GM18511 (cell line): Measurements from ENCODE around the gene TAPBPL.
"Not testable (repeated sequence)": the region's sequence is repeated elsewhere in the genome, so short reads cannot be mapped to it uniquely, and the experiment has no call there.

Source experiments
- ATAC-seq: cut with Tn5 transposase; IDR thresholded peaks from one replicate; pipeline ENCODE4 v1.9.1; 2021; ENCODE audit warnings: mild to moderate bottlenecking, moderate library complexity; ENCODE audit not compliant: unreplicated experiment

TAPBPL gene

DNA sequence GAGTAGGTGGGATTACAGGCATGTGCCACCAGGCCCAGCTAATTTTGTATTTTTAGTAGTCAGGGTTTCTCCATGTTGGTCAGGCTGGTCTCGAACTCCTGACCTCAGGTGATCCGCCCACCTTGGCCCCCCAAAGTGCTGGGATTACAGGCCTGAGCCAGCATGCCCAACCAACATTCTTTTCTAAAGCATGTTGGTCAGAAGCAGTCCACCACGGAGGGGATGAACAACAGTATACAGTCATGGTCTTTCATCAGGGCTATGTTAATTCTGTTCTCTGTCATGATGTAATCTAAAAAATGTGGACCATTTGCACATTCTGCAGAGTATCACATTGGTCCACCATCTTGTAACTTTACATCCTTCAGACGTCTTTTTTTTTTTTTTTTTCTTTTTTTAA is 37.6 kb downstream of the TAPBPL start:
- no peak for ATAC-seq

DNA sequence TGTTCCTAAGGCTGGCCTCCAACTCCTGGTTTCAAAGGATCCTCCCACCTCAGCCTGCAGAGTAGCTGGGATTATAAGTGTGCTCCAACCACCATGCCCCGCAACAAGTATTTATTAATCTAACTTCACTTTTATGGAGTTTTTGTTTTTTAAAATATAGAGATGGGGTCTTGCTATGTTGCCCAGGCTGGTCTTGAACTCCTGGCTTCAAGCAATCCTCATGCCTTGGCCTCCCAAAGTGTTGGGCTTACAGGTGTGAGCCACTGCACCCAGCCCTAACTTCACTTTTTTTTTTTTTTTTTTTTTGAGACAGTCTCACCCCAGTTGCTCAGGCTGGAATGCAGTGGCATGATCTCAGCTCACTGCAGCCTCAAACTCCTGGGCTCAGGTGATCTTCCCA is 38.8 kb downstream of the TAPBPL start:
- ATAC-seq = not testable (repeated sequence)

DNA sequence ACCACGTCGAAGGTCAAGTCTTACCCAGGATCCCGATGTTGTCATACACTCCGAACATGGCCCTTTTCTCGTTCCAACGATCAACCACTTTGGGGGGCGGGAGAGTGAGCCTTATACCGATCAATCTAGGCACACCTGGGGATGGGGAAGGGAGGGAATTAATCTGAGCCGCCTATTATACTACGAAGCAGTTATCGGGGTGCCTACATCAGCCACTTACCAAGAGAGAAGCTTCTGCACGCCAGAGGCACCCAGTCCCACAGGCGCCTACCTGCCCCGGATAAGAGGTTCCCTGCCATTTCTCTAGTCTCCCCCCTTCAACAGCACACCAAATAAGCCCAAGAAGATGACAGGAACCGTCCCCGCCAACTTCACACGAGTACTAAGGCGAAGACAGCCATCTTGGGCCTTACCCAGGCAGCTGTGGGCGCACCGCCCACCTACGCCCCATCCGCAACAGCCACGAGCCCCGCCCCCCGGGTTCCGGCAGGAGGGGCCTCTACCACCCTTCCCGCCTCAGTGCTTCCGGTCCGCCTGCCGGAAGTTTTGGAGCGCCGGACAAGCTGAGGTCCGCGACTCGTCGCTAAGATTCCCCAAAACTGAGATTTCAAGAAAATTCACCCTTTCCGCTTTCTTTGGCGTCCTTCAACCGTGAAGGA is 41.1 kb downstream of the TAPBPL start, which contains the start of gene MRPL51:
MRPL51 (minus strand) TSS at position 425 of the 659 bp plus-strand sequence; CDS start at position 299, 126 bp downstream.
- peak; percentile 73 for ATAC-seq

DNA sequence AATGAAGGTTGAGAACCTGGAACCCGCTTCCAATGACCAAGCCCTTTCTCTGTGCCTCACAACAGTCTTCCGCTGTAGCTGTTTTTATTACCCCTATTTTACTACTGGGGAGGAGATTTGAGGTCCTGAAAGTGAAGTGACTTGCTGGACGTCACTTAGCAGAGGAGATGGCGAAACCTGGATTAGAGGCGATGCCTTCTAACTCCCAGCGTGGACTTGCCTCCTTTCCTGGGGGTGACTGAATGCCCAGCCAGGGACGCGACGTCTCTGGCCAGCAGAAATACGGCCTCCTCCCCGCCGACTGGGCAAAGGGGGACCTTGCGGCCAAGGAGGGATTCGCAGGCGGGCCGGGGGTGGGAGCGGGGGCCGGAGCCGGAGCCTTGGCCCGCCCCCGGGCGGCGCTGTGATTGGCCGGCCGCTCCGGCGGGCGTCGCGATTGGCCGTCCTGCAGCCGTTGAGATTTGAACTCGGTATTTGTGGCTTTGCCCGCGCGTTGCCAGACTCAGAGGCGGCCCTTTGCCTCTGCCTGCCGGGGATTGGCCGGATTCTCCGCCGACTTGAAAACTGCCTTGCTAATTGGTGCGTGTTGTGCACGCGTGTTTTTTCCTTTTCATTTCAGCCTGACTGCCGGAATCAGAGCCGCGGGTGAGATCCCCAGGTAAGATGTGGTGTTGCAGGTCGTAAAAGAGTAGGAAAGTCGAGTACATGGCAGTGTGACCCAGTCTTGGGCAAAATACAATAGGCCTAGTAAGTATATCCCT is 41.8 kb downstream of the TAPBPL start, which contains the start of gene NCAPD2:
NCAPD2 (plus strand) TSS at position 606 of the 761 bp plus-strand sequence. CDS start 997 bp downstream, outside the sequence.
- ATAC-seq = peak; percentile 92

DNA sequence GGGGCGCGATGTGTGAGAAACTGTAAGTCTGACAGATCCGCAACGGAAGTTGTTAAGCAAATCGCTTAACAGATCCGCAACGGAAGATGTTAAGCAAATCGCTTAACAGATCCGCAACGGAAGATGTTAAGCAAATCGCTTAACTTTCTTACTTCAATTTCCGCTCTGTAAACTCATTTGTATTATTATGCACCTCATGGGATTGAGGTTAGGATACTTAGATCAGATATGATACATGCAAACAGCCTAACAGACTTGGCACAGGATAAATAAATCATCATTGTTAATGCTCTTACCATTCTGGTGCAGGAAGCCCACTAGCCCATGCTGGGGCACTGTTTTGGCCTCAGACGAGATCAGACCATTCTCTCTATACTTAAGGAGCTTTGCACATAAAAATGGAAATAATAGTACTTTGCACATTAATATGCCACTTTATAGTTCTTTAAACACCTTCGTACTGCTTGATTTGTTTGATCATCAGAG is 42.5 kb downstream of the TAPBPL start:
- ATAC-seq = no peak

DNA sequence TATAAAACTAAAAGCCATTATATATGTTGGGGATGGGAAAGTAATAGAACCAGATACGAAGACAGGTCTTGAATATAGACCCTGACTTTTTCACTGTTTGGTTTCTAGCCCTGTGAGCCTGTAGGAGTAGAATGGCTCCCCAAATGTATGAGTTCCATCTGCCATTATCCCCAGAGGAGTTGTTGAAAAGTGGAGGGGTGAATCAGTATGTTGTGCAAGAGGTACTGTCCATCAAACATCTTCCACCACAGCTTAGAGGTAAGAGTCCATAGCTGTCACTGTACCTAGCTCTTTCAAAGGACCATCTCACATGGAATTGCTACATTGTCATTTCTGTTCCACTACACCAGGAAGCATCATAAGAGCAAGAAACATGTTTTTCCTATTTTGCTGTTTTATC is 43.1 kb downstream of the TAPBPL start:
- no peak for ATAC-seq

DNA sequence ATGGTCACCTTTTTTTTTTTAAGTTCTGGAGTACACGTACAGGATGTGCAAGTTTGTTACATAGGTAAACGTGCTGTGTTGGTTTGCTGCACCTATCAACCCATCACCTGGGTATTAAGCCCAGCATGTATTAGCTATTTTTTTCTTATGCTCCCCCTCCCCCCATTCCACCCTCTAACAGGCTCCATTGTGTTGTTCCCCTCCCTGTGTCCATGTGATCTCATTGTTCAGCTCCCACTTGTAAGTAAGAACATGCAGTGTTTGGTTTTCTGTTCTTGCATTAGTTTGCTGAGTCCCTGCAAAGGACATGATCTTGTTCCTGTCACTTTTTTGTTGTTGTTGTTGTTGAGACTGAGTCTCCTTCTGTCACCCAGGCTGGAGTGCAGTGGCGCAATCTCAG is 45.4 kb downstream of the TAPBPL start:
- ATAC-seq = not testable (repeated sequence)

DNA sequence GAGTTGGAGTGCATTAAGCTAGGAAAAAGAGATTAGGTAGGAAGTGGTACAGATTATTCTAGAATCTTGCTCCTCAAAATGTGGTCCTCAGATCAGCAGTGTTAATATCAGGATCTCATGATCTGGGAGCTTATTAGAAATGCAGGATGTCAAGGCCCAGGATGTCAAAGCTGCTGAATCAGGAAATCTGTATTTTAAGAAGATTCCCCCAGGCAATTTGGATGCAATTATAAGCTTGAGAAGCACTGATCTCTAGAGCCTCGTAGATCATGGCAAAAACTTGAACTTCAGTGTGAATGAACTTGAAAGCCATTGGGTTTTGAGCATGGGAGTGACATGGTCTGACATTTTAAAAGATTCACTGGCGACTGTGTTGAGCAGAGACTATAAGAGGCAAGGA is 48.6 kb downstream of the TAPBPL start:
- ATAC-seq = no peak

DNA sequence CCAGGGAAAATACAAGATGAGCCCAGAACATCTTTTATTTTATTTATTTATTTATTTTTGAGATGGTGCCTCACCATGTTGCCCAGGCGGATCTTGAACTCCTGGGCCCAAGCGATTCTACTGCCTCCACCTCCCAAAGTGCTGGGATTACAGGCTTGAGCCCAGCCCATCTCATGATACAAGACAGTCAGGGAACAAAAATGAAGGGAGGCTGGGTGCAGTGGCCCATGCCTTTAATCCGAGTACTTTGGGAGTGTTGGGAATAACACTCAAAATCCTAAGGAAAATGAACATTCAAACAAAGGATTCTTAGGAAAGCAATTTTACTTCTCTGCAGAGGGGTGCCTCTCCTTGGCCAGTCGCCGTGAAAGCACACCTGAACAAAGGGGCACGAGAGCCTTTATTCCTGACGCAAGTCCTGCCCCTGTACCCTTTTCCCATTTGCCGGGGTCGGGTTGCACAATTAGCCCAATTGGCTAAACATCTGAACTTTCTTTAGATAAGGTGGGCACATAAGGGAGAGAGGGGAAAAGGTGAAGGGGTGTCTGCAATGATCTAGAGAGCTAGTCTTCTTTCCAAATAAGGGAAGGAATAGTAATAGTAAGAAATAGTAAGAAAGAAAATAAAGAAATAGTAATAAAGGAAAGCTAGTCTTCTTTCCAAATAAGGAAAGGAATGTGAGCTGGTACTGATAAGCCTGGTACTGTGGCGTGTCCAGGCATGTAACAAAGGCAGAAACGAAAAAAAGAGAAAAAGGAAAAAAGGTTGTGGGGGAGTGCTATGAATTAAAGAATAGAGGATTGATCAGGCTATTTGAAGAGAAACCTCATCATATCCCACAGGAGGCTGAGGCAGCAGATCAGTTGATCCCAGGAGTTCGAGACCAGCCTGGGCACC is 55.5 kb downstream of the TAPBPL start:
- ATAC-seq = no peak

DNA sequence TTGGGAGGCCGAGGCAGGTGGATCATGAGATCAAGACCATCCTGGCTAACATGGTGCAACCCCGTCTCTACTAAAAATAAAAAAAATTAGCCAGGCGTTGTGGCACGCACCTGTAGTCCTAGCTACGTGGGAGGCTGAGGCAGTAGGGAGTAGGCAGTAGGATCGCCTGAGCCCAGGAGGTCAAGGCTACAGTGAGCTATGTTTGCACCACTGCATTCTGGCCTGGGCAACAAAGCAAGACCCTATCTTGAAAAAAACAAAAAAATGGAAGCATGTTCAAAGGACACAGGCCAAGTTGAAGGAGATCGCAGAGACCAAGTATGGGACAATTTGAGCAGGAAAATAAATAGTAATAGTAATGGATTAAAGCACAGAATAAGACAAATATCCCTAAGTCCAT is 56.2 kb downstream of the TAPBPL start:
- ATAC-seq = no peak
